NB4 (cell line): ENCODE measurements around the gene MGLL.

Experiments
- CTCF ChIP-seq: IDR thresholded peaks from one replicate; pipeline ENCODE4 v1.5.1; 2012; ENCODE audit warnings: low read depth, low read length
- MAX ChIP-seq: IDR thresholded peaks from 2 replicates; pipeline ENCODE4 v1.6.1; 2011; ENCODE audit warnings: low read depth, low read length
- MYC ChIP-seq: IDR thresholded peaks from 2 replicates; pipeline ENCODE4 v1.6.1; 2011; ENCODE audit warnings: low read depth, low read length
- POLR2A ChIP-seq: IDR thresholded peaks from 2 replicates; pipeline ENCODE4 v1.6.1; 2011; ENCODE audit warnings: mild to moderate bottlenecking; ENCODE audit not compliant: insufficient read length; ENCODE audit errors: extremely low read depth

GRCh38 chr3:127717357-127718244 lies 104.7 kb downstream of the MGLL start:
- no peak for TF ChIP-seq CTCF
- no peak for TF ChIP-seq POLR2A
- no peak for TF ChIP-seq MAX
- TF ChIP-seq MYC = no peak
